GM18907 (cell line): ENCODE data around the gene PTPRK.
"Not testable (repeated sequence)": the region's sequence is repeated elsewhere in the genome, so short reads cannot be mapped to it uniquely, and the experiment has no call there.

Experiments
- ATAC-seq: cut with Tn5 transposase; IDR thresholded peaks from one replicate; pipeline ENCODE4 v1.9.1; 2021; ENCODE audit warnings: mild to moderate bottlenecking, moderate library complexity; ENCODE audit not compliant: unreplicated experiment

The PTPRK gene

GRCh38 chr6:128491610-128492206, 28.7 kb downstream of the PTPRK start:
- peak; percentile 53 for ATAC-seq

GRCh38 chr6:128491100-128491581, 29.3 kb downstream of the PTPRK start:
- ATAC-seq, result no peak

GRCh38 chr6:128487746-128488145, 32.7 kb downstream of the PTPRK start:
- ATAC-seq, result no peak

- ATAC-seq, result no peak
Observed at GRCh38 chr6:128487055-128487454, 33.3 kb downstream of the PTPRK start.

GRCh38 chr6:128486580-128486979, 33.8 kb downstream of the PTPRK start:
- ATAC-seq, result not testable (repeated sequence)

- ATAC-seq, result no peak
Observed at GRCh38 chr6:128483472-128484135, 36.8 kb downstream of the PTPRK start.

- no peak for ATAC-seq
Observed at GRCh38 chr6:128482642-128483041, 37.8 kb downstream of the PTPRK start.

- no peak for ATAC-seq
Observed at GRCh38 chr6:128479991-128480390, 40.4 kb downstream of the PTPRK start.

GRCh38 chr6:128479048-128479666, 41.2 kb downstream of the PTPRK start:
- ATAC-seq, result no peak

GRCh38 chr6:128478230-128479047, 42.0 kb downstream of the PTPRK start:
- no peak for ATAC-seq

GRCh38 chr6:128474933-128475332, 45.5 kb downstream of the PTPRK start:
- no peak for ATAC-seq

- no peak for ATAC-seq
Observed at GRCh38 chr6:128474481-128474880, 45.9 kb downstream of the PTPRK start.

GRCh38 chr6:128471907-128472306, 48.5 kb downstream of the PTPRK start:
- ATAC-seq, result no peak

GRCh38 chr6:128465368-128466343, 54.7 kb downstream of the PTPRK start:
- ATAC-seq, result no peak

GRCh38 chr6:128464790-128465189, 55.6 kb downstream of the PTPRK start:
- ATAC-seq, result no peak

- no peak for ATAC-seq
Observed at GRCh38 chr6:128463942-128464341, 56.5 kb downstream of the PTPRK start.

GRCh38 chr6:128461501-128461900, 58.9 kb downstream of the PTPRK start:
- no peak for ATAC-seq

GRCh38 chr6:128456510-128457230, 63.7 kb downstream of the PTPRK start:
- ATAC-seq, result no peak

GRCh38 chr6:128455959-128456358, 64.4 kb downstream of the PTPRK start:
- no peak for ATAC-seq
